Stimulated activated CD4-positive, alpha-beta T cell treated with anti-CD3 and anti-CD28 coated beads, Interleukin-4, amount 100 ng/mL, for 48 hours (primary cell): ENCODE data around the gene GRM4.
A peak's percentile ranks its signal among the peaks of the same experiment; 100 is the strongest.

Experiments used
- DNase-seq, 2 donors: peaks; one replicate each; pipeline ENCODE4 v3.0.0-alpha.2; 2020; ENCODE audit warnings: low read depth in 2 of 2

The GRM4 gene

DNA sequence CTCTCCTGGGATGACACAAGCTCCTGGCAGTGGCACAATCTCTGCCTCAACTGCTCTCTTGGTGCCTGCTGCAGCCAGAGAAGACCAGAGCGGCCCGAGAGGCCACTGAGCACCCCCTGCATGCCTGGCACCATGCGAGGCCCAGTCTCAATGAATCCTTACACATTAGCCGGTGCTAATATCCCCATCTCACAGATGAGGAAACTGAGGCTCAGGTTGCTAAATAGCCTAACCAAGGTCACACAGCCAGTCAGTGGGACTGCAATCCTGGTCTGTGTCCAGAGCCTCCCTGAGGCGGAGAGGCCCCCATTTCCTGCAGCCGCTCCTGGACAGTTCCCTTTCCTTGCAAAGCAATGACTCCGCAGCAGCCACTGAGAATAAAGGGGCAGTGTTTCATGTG, 81.2 kb downstream of the GRM4 start:
- DNase-seq = no peak

GRCh38 chr6:34063651-34064050, 82.2 kb downstream of the GRM4 start:
- DNase-seq = no peak

- no peak for DNase-seq
These were observed 83.1 kb downstream of the GRM4 start for GRCh38 chr6:34062815-34063214.

GRCh38 chr6:34062156-34062555, 83.7 kb downstream of the GRM4 start:
- DNase-seq = no peak

DNA sequence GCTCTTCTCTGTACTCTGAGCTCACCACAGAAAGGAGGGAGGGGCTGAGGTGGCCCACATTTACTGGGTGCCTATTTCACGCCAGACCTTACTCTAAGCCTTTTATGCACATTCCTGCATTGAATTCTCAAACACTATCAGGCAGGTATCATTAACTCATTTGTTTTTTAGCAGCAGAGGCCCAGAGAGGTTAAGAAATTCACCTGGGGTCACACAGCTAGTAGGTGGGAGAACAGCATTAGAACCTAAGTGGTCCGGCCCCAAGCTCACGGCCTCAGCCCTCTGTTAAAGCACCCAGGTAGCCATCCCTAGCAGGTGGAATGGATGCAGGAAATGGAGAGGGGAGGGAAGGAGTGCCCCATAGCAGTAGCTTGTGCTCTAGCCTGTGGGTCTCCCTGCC, 84.5 kb downstream of the GRM4 start:
- DNase-seq = no peak

- DNase-seq = no peak
These were observed 86.0 kb downstream of the GRM4 start for GRCh38 chr6:34059914-34060313.

DNA sequence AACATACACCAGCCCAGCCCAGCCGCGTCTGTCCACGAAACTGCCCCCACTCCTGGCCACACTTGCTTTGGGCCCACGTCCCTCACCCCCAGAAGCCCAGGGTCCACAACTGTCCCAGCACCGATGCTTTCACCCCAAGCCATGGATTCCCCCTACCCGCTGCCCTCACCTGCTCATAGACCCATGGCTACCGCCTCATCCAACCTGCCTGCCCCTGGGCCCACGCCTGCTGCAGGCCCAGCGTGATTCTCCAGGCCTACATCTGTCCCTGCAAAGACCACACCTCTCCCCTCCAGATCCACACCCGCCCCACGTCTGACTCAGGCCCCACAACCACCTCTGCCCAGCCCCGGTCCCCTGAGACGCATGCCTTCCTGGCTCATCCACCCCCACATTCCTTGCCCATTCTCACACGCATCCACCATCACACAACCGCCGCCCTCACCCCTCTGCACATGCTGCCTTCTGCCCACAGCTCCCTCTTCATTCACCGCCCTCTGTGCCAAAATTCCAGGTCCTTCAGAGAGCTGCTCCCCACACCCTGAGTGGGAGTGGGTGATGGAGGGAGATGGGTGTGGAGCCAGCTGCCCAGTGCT, 86.7 kb downstream of the GRM4 start:
- no peak for DNase-seq

GRCh38 chr6:34057790-34058189, 88.1 kb downstream of the GRM4 start:
- no peak for DNase-seq

- no peak for DNase-seq
These were observed 88.7 kb downstream of the GRM4 start for GRCh38 chr6:34057191-34057590.

GRCh38 chr6:34056305-34057108, 89.4 kb downstream of the GRM4 start:
- DNase-seq = peak; percentile 12 to 20

DNA sequence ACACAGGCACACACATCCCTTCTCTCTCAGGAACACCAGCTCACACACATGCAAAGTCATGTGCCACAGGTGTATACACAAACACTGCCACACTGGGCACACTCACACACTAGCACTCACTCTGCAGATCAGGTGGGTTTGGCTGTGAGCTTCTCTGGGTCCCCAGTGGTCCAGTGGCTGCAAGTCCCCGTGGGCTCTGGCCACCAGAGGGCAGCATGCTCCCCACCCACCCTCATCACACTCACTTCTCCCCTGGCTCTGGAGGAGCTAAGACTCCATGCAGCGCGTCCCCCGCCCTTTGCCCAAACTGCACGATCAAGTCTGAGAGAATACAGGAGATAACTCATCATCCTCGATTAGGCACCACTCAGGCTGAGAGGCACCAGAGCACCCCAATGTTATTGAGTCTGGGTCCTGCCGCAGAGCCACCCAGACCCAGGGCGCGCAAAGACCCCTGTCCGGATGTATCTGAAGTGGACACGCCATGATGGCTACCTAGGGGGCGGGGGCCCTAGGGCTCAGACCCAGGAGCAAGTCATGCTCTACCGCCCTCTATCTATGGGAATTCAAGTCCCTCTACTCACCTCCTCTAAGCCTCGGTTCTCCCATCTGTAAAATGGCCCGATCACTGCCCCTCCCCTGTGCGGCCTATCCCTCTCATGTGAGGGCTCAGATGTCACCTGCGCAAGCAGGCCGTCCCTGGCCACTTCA, 90.5 kb downstream of the GRM4 start:
- peak; percentile 55 to 64 for DNase-seq

GRCh38 chr6:34053721-34054120, 92.2 kb downstream of the GRM4 start:
- no peak for DNase-seq

- DNase-seq = no peak
These were observed 92.8 kb downstream of the GRM4 start for GRCh38 chr6:34052918-34053608.

- no peak for DNase-seq
These were observed 93.6 kb downstream of the GRM4 start for GRCh38 chr6:34052071-34052825.

DNA sequence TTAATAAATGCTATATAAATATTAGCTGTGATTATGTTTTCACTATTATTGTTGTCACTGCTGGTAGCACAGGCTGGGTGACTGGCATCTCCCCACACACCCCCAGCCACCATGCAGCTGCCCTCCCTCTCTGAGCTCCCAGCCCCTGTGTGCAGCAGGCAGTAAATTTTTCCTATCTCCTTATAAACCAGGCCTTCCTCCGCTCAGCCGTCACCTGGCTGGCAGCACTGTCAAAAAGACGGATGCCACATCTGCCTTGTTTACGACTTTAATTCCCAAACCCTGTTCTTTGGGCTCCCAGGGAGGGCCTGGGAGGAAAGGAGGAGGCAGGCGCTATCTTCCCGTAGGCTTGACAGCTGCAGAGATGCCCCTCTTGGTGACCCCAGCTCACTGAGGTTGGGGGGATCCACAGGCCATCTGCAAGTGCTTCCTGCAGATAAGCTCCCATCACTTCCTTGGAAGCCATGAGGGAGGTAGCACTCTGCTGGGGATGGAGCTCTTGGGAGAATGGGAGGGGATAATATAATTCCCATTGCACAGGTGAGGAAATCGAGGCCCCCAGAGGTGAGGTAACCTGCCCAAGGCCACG, 94.5 kb downstream of the GRM4 start:
- DNase-seq = no peak

- DNase-seq = no peak
These were observed 95.2 kb downstream of the GRM4 start for GRCh38 chr6:34050691-34051090.

DNA sequence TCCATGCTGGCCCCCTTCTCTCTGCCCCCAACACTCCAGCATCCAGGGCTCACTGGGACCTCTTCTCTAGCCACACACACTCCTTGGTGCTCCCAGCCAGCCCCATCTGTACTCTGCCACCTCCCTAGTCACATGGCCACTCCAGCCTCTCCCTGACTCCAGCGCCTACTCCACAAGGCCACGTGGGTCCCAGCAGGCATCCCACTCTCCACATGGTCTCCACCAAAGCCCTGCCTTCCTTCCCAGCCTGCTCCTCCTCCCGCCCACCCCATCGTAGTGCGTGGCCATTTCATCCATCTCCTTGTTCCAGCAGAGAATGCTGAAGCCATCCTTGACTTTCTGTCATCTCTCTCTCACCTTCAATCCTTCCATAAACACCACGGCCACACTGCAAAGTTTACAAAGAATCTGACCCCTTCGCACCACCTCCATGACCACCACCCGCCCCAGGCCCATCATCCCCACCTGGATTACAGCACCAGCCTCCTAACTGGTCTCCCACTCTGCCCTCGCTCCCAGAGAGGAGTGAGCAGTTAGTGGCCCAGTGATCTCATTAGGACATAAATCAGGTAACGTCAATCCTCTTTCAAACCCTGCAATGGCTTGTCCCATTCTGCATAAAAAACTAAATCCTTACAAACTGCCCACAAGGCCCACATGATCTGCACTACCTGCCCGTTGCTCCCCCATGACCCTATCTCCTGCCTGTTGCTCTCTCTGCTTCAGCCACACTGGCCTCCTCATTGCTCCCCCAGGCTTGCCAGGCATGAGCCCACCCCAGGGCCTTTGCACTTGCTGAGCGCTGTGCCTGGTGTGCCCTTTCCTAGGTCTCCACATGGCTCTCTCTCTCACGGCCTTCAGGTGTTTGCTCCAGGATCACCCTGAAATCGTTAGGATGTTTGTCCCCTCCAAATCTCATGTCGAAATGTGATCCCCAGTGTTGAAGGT, 96.2 kb downstream of the GRM4 start:
- no peak for DNase-seq

- no peak for DNase-seq
These were observed 97.7 kb downstream of the GRM4 start for GRCh38 chr6:34047913-34048867.

DNA sequence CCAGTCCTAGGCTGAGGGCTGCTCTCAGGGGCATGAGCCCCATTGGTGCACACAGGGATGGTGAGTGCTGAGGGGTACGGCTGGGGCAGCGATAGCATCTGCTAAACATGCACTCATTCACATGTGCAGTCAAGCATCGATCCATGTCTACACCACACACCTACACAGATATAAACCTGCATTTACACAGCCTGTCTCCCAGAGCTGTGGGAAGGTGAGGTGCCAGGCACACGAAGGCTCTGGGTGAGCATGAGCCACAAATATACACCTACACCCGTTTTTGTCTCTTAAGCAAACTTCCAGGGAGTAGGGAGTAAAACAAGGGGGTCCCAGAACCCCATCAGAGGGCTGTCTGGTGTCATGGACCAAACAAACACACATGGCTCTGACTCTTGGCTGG, 99.3 kb downstream of the GRM4 start:
- DNase-seq = no peak
